Measurements from ENCODE around the gene OR2AG2. TPM values are rescaled to one million over a fixed set of nuclear protein-coding genes. Genes with fewer than 3 reads are reported as not detected.
"Not testable (repeated sequence)": the region's sequence is repeated elsewhere in the genome, so short reads cannot be mapped to it uniquely, and the experiment has no call there.

Gene OR2AG2
- total RNA-seq, result 1 to 10 TPM in 1 of 4 donors, under 1 TPM in 2, not detected in 1; 0.18 to 1.2 (median 0.85) TPM

GRCh38 chr11:6771926-6772893 is at the start of gene OR2AG2:
TSS of gene OR2AG2 (minus strand) at chr11:6771976. CDS start at chr11:6768957, 3,019 bp downstream.
- DNase-seq, result peak in 2 of 3 donors; percentile 19 to 50
- no peak for TF ChIP-seq CTCF (IDR thresholded peaks at IDR 0.05)
- no peak for TF ChIP-seq POLR2A (IDR thresholded peaks at IDR 0.05)
- no peak within 1 kb of the TSS for H3K4me3 ChIP-seq
- H3K27ac ChIP-seq, result peak within 1 kb of the TSS in 1 of 4 donors; percentile 10
- H3K4me1 ChIP-seq, result no peaks in the 10 kb centered on the region
- no peaks in the 10 kb centered on the region for H3K9me3 ChIP-seq
- no peaks in the 10 kb centered on the region for H3K36me3 ChIP-seq
- no peaks in the 10 kb centered on the region for H3K27me3 ChIP-seq

- TF ChIP-seq POLR2A (IDR thresholded peaks at IDR 0.05) (no peak), CTCF (IDR thresholded peaks at IDR 0.05) (no peak)
- Histone ChIP-seq H3K36me3 (no peaks in the 10 kb centered on the region), H3K27me3 (no peaks in the 10 kb centered on the region), H3K27ac (no peak overlapping the region), H3K4me1 (no peaks in the 10 kb centered on the region), H3K9me3 (peaks cover 0 to 5% (median 0%) of the 10 kb centered on the region in 4 donors), H3K4me3 (no peak overlapping the region)
- DNase-seq, result no peak
Observed at GRCh38 chr11:6818967-6819366, 47.2 kb upstream of the OR2AG2 start.

- H3K4me3 ChIP-seq, result no peak overlapping the region
- H3K4me1 ChIP-seq, result no peaks in the 10 kb centered on the region
- no peak for TF ChIP-seq POLR2A (IDR thresholded peaks at IDR 0.05)
- no peak for TF ChIP-seq CTCF (IDR thresholded peaks at IDR 0.05)
- H3K9me3 ChIP-seq, result peaks cover 0 to 5% (median 0%) of the 10 kb centered on the region in 4 donors
- no peak overlapping the region for H3K27ac ChIP-seq
- no peaks in the 10 kb centered on the region for H3K27me3 ChIP-seq
- H3K36me3 ChIP-seq, result no peaks in the 10 kb centered on the region
- no peak for DNase-seq
Observed at GRCh38 chr11:6817694-6818093, 45.9 kb upstream of the OR2AG2 start.

GRCh38 chr11:6813656-6814055 is 41.9 kb upstream of the OR2AG2 start:
- H3K36me3 ChIP-seq, result no peaks in the 10 kb centered on the region
- no peaks in the 10 kb centered on the region for H3K27me3 ChIP-seq
- TF ChIP-seq CTCF (IDR thresholded peaks at IDR 0.05), result no peak
- TF ChIP-seq POLR2A (IDR thresholded peaks at IDR 0.05), result no peak
- no peaks in the 10 kb centered on the region for H3K4me1 ChIP-seq
- DNase-seq, result no peak
- no peak overlapping the region for H3K27ac ChIP-seq
- no peaks in the 10 kb centered on the region for H3K9me3 ChIP-seq
- H3K4me3 ChIP-seq, result no peak overlapping the region

- no peaks in the 10 kb centered on the region for H3K36me3 ChIP-seq
- H3K27me3 ChIP-seq, result no peaks in the 10 kb centered on the region
- no peaks in the 10 kb centered on the region for H3K9me3 ChIP-seq
- H3K27ac ChIP-seq, result no peak overlapping the region
- no peaks in the 10 kb centered on the region for H3K4me1 ChIP-seq
- TF ChIP-seq POLR2A (IDR thresholded peaks at IDR 0.05), result no peak
- TF ChIP-seq CTCF (IDR thresholded peaks at IDR 0.05), result peak; percentile 12 to 84 (median 68)
- no peak overlapping the region for H3K4me3 ChIP-seq
- peak in 1 of 3 donors; percentile 66 for DNase-seq
Observed at GRCh38 chr11:6812390-6813005, 40.7 kb upstream of the OR2AG2 start.

- not testable (repeated sequence) for H3K27me3 ChIP-seq, DNase-seq, H3K36me3 ChIP-seq, H3K4me3 ChIP-seq, H3K9me3 ChIP-seq, H3K4me1 ChIP-seq, H3K27ac ChIP-seq
Observed at GRCh38 chr11:6801075-6801474, 29.3 kb upstream of the OR2AG2 start.
